Gastroesophageal sphincter (tissue), 3 donors: ENCODE results near the gene ZNF845.

Experiments
- CTCF ChIP-seq, 4 experiments: fragments of 200-600 bp in 2 of 4; fragments of 450-650 bp in 2 of 4; sonication (generic) in 1 of 4; IDR thresholded peaks; one replicate each; pipeline ENCODE4 v1.5.1; 2017 to 2019; ENCODE audit warnings: antibody characterized with exemption in 4 of 4, mild to moderate bottlenecking in 2 of 4, moderate library complexity in 2 of 4
- EP300 ChIP-seq: sonication (generic); formaldehyde crosslinking; IDR thresholded peaks from one replicate; pipeline ENCODE4 v1.6.1; 2017; ENCODE audit warnings: antibody characterized with exemption, mild to moderate bottlenecking
- POLR2A ChIP-seq, 2 donors: fragments of 450-650 bp; IDR thresholded peaks; one replicate each; pipeline ENCODE4 v1.6.1; 2017; ENCODE audit warnings: antibody characterized with exemption in 2 of 2, mild to moderate bottlenecking in 2 of 2, moderate library complexity in 1 of 2

GRCh38 chr19:53381376-53381775 lies 47.8 kb downstream of the ZNF845 start:
- no peak for TF ChIP-seq EP300
- no peak for TF ChIP-seq POLR2A (IDR thresholded peaks at IDR 0.05)
- TF ChIP-seq CTCF (IDR thresholded peaks at IDR 0.05) = no peak
